ENCODE results near the gene TNRC6A. TPM values are rescaled to one million over a fixed set of nuclear protein-coding genes. Genes with fewer than 3 reads are reported as not detected.

The TNRC6A gene
- total and polyA plus RNA-seq, 10 of the 15 experiments (the other 5 are each of a cell fraction or from before 2014, with no cell fraction given): 4.6 to 41.3 (median 29.7) TPM

DNA sequence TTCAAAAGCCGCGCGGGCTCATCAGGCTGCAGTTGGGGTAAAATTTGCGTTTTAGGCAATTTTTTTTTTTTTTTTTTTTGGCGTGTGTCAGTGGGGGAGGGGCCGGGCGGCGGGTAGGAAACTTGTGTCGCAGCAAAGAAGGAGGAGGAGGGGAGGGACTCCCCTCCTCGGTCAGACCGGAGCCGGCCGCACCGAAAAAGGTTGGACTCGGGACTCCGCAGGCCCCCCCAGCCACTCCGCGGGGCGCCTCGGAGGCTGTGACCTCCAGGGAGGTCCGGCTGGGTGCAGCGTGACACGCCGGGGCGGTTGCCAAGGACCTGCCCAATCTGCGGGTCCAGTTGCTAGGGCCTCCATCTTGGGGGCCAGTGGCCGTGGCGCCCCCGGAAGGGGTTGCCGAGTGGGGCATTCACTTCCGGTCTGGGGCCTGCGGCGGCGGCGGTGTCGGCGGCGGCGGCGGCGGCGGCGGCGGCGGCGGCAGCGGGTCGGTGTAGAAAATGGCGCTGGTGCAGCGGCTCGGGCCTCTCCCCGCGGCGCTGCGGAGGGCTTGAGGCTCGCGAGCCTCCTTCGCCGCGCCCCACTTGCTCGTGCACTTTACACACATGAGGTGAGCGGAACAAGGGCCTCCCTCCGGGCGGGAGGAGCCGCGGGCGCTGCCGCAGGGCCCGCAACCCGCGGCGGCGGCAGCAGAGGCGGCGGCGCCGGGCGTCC lies at the start of gene TNRC6A (continued):
- TF ChIP-seq, protein P1, sequence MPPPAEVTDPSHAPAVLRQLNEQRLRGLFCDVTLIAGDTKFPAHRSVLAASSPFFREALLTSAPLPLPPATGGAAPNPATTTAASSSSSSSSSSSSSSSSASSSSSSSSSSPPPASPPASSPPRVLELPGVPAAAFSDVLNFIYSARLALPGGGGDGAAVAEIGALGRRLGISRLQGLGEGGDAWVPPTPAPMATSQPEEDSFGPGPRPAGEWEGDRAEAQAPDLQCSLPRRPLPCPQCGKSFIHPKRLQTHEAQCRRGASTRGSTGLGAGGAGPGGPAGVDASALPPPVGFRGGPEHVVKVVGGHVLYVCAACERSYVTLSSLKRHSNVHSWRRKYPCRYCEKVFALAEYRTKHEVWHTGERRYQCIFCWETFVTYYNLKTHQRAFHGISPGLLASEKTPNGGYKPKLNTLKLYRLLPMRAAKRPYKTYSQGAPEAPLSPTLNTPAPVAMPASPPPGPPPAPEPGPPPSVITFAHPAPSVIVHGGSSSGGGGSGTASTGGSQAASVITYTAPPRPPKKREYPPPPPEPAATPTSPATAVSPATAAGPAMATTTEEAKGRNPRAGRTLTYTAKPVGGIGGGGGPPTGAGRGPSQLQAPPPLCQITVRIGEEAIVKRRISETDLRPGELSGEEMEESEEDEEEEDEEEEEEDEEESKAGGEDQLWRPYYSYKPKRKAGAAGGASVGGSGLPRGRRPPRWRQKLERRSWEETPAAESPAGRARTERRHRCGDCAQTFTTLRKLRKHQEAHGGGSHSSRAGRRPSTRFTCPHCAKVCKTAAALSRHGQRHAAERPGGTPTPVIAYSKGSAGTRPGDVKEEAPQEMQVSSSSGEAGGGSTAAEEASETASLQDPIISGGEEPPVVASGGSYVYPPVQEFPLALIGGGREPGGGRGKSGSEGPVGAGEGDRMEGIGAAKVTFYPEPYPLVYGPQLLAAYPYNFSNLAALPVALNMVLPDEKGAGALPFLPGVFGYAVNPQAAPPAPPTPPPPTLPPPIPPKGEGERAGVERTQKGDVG (CRISPR knock-in tag; IDR thresholded peaks at IDR 0.05): no peak
- TF ChIP-seq EP300 (IDR thresholded peaks at IDR 0.05; ENCODE audit: borderline replicate concordance in 1 of 2, control insufficient read depth in 1 of 2, low read depth in 2 of 2, low read length in 2 of 2) (peak in 1 of 2 experiments; percentile 27; a peak in 1 of 4 replicates), RFX5 (IDR thresholded peaks at IDR 0.05; ENCODE audit: low read depth, low read length) (no peak), IKZF2 (IDR thresholded peaks at IDR 0.05) (peak in 1 of 2 experiments; percentile 39; a peak in 1 of 4 replicates), NR2C2 (IDR thresholded peaks at IDR 0.05; ENCODE audit: borderline replicate concordance, control insufficient read depth, insufficient read length, low read depth) (peak; percentile 53), CBX5 (IDR thresholded peaks at IDR 0.05; ENCODE audit: low read depth) (0 out of 2 replicates have a peak, but pooled peaks have one; percentile 35), STAT3 (IDR thresholded peaks at IDR 0.05; ENCODE audit: low read depth, low read length) (no peak), RAD21 (IDR thresholded peaks at IDR 0.05; ENCODE audit: insufficient read depth, low read depth, low read length) (no peak), EZH2 (IDR thresholded peaks at IDR 0.05; ENCODE audit: borderline replicate concordance, control insufficient read depth, low read depth, low read length) (no peak), NFYB (IDR thresholded peaks at IDR 0.05; ENCODE audit: insufficient read depth, low read depth, low read length) (no peak), FOS (IDR thresholded peaks at IDR 0.05; ENCODE audit: borderline replicate concordance, extremely low read depth, insufficient read length) (no peak), CBX3 (IDR thresholded peaks at IDR 0.05; ENCODE audit: borderline replicate concordance, low read depth) (no peak), CHD4 (IDR thresholded peaks at IDR 0.05) (no peak), SMC3 (IDR thresholded peaks at IDR 0.05; ENCODE audit: borderline replicate concordance, low read length) (no peak), NFIC (IDR thresholded peaks at IDR 0.05; ENCODE audit: low read depth, low read length) (no peak), MEF2B (IDR thresholded peaks at IDR 0.05; ENCODE audit: partially characterized antibody, poor library complexity, severe bottlenecking) (no peak), NBN (IDR thresholded peaks at IDR 0.05) (0 out of 2 replicates have a peak, but pooled peaks have one; percentile 53)
- TF ChIP-seq, protein P2, sequence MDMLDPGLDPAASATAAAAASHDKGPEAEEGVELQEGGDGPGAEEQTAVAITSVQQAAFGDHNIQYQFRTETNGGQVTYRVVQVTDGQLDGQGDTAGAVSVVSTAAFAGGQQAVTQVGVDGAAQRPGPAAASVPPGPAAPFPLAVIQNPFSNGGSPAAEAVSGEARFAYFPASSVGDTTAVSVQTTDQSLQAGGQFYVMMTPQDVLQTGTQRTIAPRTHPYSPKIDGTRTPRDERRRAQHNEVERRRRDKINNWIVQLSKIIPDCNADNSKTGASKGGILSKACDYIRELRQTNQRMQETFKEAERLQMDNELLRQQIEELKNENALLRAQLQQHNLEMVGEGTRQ (IDR thresholded peaks at IDR 0.05; ENCODE audit: borderline replicate concordance, low read depth, low read length): no peak
- TF ChIP-seq, protein P3, sequence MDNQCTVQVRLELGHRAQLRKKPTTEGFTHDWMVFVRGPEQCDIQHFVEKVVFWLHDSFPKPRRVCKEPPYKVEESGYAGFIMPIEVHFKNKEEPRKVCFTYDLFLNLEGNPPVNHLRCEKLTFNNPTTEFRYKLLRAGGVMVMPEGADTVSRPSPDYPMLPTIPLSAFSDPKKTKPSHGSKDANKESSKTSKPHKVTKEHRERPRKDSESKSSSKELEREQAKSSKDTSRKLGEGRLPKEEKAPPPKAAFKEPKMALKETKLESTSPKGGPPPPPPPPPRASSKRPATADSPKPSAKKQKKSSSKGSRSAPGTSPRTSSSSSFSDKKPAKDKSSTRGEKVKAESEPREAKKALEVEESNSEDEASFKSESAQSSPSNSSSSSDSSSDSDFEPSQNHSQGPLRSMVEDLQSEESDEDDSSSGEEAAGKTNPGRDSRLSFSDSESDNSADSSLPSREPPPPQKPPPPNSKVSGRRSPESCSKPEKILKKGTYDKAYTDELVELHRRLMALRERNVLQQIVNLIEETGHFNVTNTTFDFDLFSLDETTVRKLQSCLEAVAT (IDR thresholded peaks at IDR 0.05): 0 out of 2 replicates have a peak, but pooled peaks have one; percentile 44
- TF ChIP-seq, protein P4, sequence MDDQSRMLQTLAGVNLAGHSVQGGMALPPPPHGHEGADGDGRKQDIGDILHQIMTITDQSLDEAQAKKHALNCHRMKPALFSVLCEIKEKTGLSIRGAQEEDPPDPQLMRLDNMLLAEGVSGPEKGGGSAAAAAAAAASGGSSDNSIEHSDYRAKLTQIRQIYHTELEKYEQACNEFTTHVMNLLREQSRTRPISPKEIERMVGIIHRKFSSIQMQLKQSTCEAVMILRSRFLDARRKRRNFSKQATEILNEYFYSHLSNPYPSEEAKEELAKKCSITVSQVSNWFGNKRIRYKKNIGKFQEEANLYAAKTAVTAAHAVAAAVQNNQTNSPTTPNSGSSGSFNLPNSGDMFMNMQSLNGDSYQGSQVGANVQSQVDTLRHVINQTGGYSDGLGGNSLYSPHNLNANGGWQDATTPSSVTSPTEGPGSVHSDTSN (IDR thresholded peaks at IDR 0.05; ENCODE audit: insufficient replicate concordance, low read depth, low read length): no peak
- TF ChIP-seq, protein P5, sequence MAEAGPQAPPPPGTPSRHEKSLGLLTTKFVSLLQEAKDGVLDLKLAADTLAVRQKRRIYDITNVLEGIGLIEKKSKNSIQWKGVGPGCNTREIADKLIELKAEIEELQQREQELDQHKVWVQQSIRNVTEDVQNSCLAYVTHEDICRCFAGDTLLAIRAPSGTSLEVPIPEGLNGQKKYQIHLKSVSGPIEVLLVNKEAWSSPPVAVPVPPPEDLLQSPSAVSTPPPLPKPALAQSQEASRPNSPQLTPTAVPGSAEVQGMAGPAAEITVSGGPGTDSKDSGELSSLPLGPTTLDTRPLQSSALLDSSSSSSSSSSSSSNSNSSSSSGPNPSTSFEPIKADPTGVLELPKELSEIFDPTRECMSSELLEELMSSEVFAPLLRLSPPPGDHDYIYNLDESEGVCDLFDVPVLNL (IDR thresholded peaks at IDR 0.05; ENCODE audit: low read depth, low read length): 0 out of 2 replicates have a peak, but pooled peaks have one; percentile 21
